ENCODE data around the gene KCNQ1.

DNA sequence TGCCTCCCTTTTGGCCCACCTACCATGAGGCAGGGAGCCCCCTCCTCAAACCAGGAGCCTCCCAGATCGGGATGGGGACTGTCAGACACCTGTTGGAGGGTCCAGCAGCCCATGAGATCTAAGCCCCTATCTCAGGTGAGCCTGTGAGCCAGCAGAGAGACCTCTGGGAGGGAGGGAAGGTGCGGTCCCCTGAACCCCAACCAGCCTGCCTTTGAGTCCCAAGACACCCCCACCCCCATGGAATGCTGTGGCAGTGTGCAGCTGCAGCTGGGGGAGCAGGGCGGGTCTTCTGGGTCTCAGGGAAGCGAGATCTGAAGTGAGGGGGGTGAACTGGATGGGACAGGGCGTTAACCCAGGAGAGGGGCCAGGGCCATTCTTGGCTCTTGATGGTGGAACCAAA lies 442.1 kb downstream of the KCNQ1 start:
- no peak for TF ChIP-seq POLR2AphosphoS5 (IDR thresholded peaks at IDR 0.05)
- no peak for TF ChIP-seq EP300 (IDR thresholded peaks at IDR 0.05; ENCODE audit: low read depth)
- TF ChIP-seq CTCF (IDR thresholded peaks at IDR 0.05), result no peak
